GM13977 (cell line): ENCODE data around the gene CDH24.
A peak's percentile ranks its signal among the peaks of the same experiment; 100 is the strongest.

ENCODE experiments used
- DNase-seq: peaks from one replicate; pipeline ENCODE4 v3.0.0; 2012; ENCODE audit warnings: low spot score
- CTCF ChIP-seq: IDR thresholded peaks from 2 replicates; pipeline ENCODE4 v1.5.1; 2012; ENCODE audit warnings: mild to moderate bottlenecking, control low read depth; ENCODE audit not compliant: insufficient read depth; ENCODE audit errors: extremely low read depth, missing control alignments
- in situ Hi-C: fragments of 300-500 bp; cut with MboI; formaldehyde crosslinking; loops from one replicate; pipeline ENCODE4 v1.12.0; 2022; ENCODE audit warnings: low sequenced_read_pairs, low pct_unique_long_range_greater_than_20kb, mixed read lengths, inconsistent platforms; ENCODE audit not compliant: unreplicated experiment

CDH24 gene

GRCh38 chr14:23055621-23056144 is 1.6 kb downstream of the CDH24 start:
- DNase-seq: no peak
- TF ChIP-seq CTCF: no peak
- in situ Hi-C loops: loop anchor here (10.0 kb wide), 1 partner anchor 81 kb away; no protein-coding TSS in a partner anchor

GRCh38 chr14:23055147-23055550 is 2.2 kb downstream of the CDH24 start:
- DNase-seq: no peak
- TF ChIP-seq CTCF: no peak
- in situ Hi-C loops: loop anchor here (10.0 kb wide), 1 partner anchor 80 kb away; no protein-coding TSS in a partner anchor

GRCh38 chr14:23054000-23054811 is 3.1 kb downstream of the CDH24 start:
- in situ Hi-C loops: loop anchor here (10.0 kb wide), 1 partner anchor 79 kb away; no protein-coding TSS in a partner anchor
- DNase-seq: peak; percentile 62
- TF ChIP-seq CTCF: peak; percentile 46

GRCh38 chr14:23053426-23053825 is 3.9 kb downstream of the CDH24 start:
- in situ Hi-C loops: loop anchor here (10.0 kb wide), 1 partner anchor 79 kb away; no protein-coding TSS in a partner anchor
- DNase-seq: no peak
- no peak for TF ChIP-seq CTCF

GRCh38 chr14:23052671-23053070 is 4.6 kb downstream of the CDH24 start:
- in situ Hi-C loops: loop anchor here (10.0 kb wide), 1 partner anchor 78 kb away; no protein-coding TSS in a partner anchor
- no peak for TF ChIP-seq CTCF
- no peak for DNase-seq

GRCh38 chr14:23052182-23052623 is 5.1 kb downstream of the CDH24 start:
- DNase-seq: no peak
- in situ Hi-C loops: loop anchor here (10.0 kb wide), 1 partner anchor 77 kb away; no protein-coding TSS in a partner anchor
- no peak for TF ChIP-seq CTCF
